GM21529 (cell line): ENCODE measurements around the gene IFT122.
"Not testable (repeated sequence)": the region's sequence is repeated elsewhere in the genome, so short reads cannot be mapped to it uniquely, and the experiment has no call there.

Source experiments
- ATAC-seq: cut with Tn5 transposase; IDR thresholded peaks from one replicate; pipeline ENCODE4 v1.9.1; 2021; ENCODE audit not compliant: unreplicated experiment

The IFT122 gene

DNA sequence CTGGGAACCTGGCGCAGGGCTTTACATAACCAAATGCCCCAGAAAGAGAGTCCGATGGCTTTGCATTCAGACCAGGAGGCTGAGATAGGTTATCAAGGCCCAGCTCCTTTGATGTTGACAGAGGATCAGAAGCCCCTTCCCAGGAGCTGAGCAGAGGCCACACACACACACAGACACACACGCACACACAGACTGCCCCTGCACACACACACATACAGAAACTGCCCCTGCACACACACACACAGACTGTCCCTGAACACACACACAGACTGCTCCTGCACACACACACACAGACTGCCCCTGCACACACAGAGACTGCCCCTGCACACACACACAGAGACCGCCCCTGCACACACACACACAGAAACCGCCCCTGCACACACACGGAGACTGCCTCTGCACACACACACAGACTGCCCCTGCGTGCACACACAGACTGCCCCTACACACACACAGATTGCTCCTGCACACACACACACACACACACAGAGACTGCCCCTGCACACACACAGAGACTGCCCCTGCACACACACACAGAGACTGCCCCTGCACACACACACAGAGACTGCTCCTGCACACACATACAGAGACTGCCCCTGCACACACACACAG is 75.9 kb downstream of the IFT122 start:
- not testable (repeated sequence) for ATAC-seq

DNA sequence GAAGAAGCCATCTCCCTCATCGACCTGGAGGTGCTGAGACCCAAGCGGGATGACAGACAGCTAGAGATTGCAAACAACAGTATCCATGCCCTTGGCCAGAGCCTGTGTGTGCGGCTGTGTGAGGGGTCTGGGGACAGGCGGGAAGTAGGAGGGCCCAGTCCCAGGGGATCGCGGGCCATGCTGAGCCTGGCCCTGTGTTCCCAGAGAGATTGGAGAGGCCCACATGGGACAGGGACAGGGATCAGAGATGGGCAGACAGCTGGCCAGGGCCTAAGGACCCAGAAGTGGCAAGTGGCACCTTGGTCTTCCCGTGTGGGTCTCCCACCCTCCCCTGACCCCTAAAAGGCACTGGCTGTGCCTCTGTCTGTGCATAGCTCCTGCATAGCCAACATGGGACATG is 77.5 kb downstream of the IFT122 start:
- no peak for ATAC-seq

DNA sequence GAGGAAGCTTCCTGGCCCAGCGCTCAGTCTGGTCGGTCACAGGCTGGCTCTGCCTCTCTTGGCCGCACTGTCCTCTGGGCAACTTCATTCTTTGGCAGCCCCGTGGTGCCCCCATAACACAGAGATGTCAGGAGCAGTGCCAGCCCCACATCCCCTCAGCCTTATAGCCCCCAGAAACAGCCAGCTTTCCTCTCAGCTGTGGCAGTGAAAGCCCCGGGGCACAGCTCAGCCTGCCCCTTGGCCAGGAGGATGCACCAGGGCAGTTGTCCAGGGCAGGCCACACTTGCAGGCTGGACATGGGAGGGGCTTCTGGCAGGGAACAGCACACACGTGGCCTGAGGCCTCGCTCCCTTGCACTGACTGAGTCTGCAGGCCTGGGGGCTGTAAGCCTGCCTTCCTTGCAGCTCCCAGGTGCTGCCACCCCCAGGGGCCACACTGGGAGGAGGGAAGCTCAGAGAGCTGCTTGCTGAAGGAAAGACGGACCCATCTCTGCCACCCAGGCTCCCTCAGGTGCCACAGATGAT is 78.1 kb downstream of the IFT122 start:
- ATAC-seq: no peak

DNA sequence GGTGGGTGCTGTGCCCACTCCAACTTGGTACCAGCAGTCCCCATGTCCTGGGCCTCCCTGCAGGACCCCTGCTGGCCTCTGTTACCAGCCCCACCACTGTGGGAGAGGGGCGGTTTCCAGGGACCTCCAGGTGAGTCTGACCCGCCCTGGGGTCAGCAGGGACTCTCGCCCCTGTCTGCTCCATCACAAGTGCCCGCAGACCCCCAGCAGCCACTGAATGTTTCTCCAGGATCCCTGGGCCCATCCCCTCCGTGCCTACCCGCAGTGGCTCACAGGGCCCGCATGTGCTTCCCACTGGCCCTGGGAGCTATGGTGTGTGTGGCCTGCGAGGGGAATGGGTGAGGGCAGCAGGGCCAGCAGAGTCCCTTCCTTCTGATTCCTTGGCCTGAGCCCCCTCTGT is 78.6 kb downstream of the IFT122 start:
- no peak for ATAC-seq

DNA sequence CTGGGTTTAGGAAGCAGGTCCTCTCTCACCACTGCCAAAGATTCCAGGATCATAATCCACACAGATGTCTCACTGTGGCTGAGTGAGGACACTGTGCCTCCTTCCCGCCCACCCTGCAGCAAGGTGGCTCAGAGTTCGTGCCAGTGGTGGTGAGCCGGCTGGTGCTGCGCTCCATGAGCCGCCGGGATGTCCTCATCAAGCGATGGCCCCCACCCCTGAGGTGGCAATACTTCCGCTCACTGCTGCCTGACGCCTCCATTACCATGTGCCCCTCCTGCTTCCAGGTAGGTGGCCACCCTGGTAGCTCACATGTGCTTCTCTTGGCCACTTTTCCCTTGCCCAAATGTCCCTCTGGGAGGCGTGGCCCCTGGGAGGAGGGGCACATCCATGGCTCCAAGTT is 79.4 kb downstream of the IFT122 start:
- ATAC-seq: no peak

DNA sequence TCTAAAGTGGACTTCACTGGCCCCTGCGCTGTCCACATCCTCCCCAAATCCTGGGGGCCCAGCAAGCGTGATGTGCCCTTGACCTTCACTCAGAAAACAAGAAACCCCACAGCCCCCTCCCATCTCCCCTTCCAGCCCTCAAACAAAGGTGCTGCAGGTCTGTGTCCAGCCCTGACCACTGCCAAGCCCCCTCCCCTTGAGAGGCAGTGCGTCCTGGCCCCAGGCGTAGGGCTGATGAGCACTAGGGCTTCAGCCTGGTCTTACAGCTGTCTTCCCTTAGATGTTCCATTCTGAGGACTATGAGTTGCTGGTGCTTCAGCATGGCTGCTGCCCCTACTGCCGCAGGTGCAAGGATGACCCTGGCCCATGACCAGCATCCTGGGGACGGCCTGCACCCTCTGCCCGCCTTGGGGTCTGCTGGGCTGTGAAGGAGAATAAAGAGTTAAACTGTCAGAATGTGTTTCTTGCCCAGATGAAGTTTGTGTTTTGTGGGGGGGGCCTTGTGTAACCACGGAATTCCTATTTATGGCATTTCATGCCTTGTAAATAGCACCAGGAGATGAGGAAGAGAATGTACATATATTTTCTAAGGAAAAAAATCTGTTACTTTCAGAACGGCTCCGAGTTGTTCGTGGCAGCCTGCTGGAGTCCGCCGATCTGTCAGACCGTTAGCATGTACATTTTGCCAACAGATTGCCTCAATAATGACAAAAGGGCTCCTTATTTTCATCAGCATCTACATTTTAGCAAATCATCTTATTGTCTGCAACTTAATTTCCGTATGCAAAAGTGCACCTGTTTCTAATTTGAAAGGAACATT is 80.1 kb downstream of the IFT122 start:
- ATAC-seq: no peak

DNA sequence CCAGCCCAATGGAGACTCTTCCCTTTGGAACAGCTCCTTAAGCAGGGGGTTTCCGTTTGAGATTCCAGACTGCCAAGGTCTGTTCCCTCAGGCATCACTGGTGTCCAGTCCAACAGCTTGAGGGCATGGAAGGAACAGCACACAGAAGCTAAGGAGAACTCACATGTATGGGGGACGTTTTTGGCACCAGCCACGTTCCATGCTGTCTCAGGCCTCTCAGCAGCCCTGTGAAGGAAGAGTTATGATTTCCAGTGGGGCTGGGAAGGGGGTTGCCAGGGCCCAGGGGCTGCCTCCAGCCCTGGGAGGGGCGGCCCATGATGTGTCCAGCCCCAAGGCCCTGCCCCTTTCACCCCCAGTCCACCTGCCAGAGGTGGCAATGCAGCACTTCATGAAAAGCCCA is 80.9 kb downstream of the IFT122 start:
- ATAC-seq: no peak

DNA sequence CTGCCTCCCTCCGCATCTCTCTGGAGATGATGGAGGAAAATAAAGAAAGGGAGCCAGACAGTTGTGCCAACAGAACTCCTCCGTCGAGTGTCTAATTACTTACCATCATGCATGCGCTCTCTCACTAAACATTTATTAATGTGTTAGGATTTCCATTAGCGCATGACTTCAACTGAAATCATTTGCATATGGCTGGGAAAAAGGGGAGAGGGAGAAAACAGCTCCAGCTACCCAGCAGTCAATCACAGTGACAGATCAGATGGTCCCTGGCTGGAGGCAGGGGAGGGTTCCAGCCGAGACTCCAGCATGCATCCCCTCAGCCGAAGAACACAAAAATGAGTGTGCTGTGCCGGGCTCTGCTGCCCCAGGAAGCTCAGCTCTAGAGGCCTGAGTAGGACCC is 81.6 kb downstream of the IFT122 start:
- no peak for ATAC-seq

DNA sequence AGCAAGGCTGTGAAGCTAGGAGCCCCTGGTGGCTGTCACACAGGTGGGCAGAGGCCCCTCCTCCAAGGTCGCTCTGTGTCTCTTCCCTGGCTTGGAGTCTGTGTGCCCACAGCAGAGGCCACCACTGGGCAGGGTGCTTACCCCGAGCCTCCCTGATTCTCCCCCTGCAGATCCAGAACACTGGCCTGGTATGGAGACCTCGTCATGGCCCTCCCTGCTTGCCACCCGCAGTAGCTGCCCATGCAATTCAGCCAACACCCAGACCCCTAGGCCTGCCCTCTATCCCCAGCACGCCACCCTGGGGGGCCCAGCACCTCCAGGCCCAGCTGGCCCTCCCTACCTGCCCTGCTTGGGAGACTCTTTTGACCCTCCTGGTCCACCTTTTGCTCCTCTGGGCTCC is 82.9 kb downstream of the IFT122 start:
- no peak for ATAC-seq

DNA sequence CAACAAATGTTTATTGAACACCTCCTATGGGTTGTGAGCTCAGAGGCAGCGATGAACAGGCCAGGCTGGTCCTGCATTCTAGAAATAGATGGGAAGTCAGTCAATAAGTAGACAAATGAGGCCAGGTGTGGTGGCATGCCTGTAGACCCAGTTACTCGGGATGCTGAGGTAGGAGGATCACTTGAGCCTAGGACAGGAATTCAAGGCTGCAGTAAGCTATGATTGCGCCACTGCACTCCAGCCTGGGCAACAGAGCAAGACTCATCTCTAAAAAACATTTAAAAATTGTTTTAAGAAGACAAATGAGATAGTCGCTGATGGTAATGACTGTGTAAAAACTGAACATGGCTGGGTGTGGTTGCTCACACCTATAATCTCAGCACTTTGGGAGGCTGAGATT is 84.1 kb downstream of the IFT122 start:
- no peak for ATAC-seq

DNA sequence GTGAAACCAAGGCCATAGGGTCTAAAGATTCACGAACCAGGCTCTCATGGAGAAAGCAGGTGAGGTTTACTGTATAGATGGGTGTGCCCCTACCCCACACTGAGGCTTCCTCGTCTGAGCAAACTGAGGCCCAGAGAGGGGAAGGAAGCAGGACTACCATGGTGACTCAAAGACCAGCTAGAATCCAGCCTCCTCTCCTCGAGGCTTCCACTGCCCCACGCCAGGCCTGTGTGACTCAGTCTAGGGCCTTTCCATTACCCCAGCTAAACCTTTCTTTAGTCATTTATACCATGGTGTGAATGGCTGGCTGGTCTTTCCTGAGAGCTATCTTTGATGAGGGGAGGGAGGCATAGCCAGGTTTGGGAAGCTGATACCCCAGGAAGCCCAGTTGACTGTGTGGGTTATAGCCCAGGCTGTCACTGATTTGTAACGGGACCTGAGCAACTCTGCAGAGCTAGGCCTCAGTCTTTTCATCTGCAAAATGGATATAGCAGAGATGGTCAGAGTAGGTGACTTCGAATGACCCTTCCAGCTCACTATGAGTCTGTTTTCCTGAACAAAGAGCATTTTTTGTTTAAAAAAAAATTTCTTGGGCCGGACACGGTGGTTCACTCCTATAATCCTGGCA is 85.4 kb downstream of the IFT122 start:
- no peak for ATAC-seq

DNA sequence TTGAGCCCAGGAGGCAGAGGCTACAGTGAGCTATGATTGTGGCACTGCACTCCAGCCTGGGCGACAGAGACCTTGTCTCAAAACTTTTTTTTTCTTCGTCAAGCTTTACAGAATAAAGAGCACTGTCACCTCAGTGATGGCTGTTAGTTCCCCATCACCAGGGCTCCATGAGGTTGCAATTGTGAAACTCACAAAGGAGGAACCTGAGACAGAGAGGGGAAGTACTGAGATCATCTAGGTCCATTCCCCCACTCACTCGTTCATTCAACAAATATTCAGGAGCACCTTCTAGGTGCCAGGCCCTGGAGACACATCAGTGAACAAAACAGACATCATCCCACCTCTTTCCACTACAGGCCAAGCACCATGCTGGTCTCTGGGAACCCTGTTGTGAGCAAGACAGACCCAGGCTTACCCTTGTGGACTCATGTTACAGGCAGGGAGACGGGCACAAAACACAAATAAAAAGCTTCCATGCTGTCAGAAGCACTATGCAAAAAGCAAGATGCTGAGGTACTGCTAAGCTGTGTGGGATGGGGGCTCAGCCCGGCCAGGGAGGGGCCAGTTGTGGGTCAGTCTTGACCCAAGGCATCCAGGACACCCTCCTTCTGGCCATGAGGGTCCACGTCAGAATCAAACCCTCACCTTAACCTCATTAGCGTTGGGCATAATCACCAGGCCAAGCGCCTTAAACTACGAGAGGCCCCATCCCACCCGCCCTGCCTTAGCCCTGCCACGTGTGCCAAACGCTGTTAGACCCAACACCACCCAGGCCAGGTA is 86.3 kb downstream of the IFT122 start:
- peak; percentile 97 for ATAC-seq

DNA sequence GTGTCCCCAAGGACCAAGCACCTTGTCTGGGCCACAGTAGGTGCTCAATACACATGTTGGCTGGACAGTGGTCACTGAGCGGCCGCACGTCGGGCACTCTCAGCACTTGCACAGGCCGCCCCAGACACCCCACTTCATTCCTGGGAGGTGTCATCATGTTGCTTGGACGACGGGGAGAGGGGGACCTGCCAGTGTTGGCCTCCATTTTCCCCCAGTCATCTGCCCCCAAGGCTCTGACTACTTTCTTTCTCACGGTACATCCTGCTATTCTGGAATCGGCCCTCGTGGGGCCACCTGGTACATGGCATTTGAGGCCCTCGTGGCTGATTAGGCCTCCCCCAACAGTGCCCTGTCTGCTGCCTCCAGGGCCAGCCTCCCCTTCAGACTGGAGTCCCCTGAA is 87.2 kb downstream of the IFT122 start:
- no peak for ATAC-seq

DNA sequence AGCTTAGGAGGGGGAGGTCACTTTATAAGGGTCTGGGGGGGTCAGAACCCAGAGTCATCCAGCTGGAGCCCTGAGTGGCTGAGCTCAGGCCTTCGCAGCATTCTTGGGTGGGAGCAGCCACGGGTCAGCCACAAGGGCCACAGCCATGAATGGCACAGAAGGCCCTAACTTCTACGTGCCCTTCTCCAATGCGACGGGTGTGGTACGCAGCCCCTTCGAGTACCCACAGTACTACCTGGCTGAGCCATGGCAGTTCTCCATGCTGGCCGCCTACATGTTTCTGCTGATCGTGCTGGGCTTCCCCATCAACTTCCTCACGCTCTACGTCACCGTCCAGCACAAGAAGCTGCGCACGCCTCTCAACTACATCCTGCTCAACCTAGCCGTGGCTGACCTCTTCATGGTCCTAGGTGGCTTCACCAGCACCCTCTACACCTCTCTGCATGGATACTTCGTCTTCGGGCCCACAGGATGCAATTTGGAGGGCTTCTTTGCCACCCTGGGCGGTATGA is 88.6 kb downstream of the IFT122 start, which contains the start of gene RHO:
RHO (plus strand) TSS at position 51 of the 512 bp plus-strand sequence; CDS start at position 146, 95 bp downstream.
- no peak for ATAC-seq

DNA sequence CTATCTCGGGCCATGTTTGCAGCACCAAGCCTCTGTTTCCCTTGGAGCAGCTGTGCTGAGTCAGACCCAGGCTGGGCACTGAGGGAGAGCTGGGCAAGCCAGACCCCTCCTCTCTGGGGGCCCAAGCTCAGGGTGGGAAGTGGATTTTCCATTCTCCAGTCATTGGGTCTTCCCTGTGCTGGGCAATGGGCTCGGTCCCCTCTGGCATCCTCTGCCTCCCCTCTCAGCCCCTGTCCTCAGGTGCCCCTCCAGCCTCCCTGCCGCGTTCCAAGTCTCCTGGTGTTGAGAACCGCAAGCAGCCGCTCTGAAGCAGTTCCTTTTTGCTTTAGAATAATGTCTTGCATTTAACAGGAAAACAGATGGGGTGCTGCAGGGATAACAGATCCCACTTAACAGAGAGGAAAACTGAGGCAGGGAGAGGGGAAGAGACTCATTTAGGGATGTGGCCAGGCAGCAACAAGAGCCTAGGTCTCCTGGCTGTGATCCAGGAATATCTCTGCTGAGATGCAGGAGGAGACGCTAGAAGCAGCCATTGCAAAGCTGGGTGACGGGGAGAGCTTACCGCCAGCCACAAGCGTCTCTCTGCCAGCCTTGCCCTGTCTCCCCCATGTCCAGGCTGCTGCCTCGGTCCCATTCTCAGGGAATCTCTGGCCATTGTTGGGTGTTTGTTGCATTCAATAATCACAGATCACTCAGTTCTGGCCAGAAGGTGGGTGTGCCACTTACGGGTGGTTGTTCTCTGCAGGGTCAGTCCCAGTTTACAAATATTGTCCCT is 89.6 kb downstream of the IFT122 start:
- no peak for ATAC-seq

DNA sequence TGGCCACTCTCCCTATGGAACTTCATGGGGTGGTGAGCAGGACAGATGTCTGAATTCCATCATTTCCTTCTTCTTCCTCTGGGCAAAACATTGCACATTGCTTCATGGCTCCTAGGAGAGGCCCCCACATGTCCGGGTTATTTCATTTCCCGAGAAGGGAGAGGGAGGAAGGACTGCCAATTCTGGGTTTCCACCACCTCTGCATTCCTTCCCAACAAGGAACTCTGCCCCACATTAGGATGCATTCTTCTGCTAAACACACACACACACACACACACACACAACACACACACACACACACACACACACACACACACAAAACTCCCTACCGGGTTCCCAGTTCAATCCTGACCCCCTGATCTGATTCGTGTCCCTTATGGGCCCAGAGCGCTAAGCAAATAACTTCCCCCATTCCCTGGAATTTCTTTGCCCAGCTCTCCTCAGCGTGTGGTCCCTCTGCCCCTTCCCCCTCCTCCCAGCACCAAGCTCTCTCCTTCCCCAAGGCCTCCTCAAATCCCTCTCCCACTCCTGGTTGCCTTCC is 90.3 kb downstream of the IFT122 start:
- ATAC-seq: no peak

DNA sequence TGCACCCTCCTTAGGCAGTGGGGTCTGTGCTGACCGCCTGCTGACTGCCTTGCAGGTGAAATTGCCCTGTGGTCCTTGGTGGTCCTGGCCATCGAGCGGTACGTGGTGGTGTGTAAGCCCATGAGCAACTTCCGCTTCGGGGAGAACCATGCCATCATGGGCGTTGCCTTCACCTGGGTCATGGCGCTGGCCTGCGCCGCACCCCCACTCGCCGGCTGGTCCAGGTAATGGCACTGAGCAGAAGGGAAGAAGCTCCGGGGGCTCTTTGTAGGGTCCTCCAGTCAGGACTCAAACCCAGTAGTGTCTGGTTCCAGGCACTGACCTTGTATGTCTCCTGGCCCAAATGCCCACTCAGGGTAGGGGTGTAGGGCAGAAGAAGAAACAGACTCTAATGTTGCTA is 90.8 kb downstream of the IFT122 start:
- ATAC-seq: no peak

DNA sequence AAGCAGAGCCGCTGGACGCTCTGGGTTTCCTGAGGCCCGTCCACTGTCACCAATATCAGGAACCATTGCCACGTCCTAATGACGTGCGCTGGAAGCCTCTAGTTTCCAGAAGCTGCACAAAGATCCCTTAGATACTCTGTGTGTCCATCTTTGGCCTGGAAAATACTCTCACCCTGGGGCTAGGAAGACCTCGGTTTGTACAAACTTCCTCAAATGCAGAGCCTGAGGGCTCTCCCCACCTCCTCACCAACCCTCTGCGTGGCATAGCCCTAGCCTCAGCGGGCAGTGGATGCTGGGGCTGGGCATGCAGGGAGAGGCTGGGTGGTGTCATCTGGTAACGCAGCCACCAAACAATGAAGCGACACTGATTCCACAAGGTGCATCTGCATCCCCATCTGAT is 91.7 kb downstream of the IFT122 start:
- ATAC-seq: no peak

DNA sequence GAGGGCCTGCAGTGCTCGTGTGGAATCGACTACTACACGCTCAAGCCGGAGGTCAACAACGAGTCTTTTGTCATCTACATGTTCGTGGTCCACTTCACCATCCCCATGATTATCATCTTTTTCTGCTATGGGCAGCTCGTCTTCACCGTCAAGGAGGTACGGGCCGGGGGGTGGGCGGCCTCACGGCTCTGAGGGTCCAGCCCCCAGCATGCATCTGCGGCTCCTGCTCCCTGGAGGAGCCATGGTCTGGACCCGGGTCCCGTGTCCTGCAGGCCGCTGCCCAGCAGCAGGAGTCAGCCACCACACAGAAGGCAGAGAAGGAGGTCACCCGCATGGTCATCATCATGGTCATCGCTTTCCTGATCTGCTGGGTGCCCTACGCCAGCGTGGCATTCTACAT is 92.2 kb downstream of the IFT122 start:
- no peak for ATAC-seq

DNA sequence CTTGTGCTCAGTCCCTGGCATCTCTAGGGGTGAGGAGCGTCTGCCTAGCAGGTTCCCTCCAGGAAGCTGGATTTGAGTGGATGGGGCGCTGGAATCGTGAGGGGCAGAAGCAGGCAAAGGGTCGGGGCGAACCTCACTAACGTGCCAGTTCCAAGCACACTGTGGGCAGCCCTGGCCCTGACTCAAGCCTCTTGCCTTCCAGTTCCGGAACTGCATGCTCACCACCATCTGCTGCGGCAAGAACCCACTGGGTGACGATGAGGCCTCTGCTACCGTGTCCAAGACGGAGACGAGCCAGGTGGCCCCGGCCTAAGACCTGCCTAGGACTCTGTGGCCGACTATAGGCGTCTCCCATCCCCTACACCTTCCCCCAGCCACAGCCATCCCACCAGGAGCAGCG is 93.4 kb downstream of the IFT122 start:
- no peak for ATAC-seq
